Measurements from ENCODE around the gene SH3RF3. TPM values are rescaled to one million over a fixed set of nuclear protein-coding genes. Genes with fewer than 3 reads are reported as not detected.

The SH3RF3 gene
- total RNA-seq: 21.8 and 24.6 TPM in 2 replicates

GRCh38 chr2:109128616-109129355 lies at the start of gene SH3RF3:
Gene SH3RF3 (plus strand): TSS chr2:109129205.

Other genes with a start within 250 kb of the SH3RF3 start
- gene EDAR, start 140.0 kb upstream of the SH3RF3 start, total RNA-seq: not detected in 2 replicates

All from epithelial cell of alveolus of lung (primary cell).